ENCODE data around the gene SYCP3. TPM values are rescaled to one million over a fixed set of nuclear protein-coding genes. Genes with fewer than 3 reads are reported as not detected.
"Not testable (repeated sequence)": the region's sequence is repeated elsewhere in the genome, so short reads cannot be mapped to it uniquely, and the experiment has no call there.

The SYCP3 gene
- total RNA-seq, 1 donor from 2014 or later = not detected

- Mint-ChIP-seq H3K36me3 (ENCODE audit: insufficient read depth) (peaks cover 12% of the 10 kb centered on the region), H3K4me3 (ENCODE audit: low read depth) (no peak overlapping the region), H3K27ac (no peak overlapping the region), H3K9me3 (ENCODE audit: low read depth) (no peaks in the 10 kb centered on the region), H3K27me3 (no peaks in the 10 kb centered on the region), H3K4me1 (ENCODE audit: low read depth) (peaks cover 4% of the 10 kb centered on the region)
- DNase-seq (ENCODE audit: low spot score, unreplicated experiment) = no peak
- TF ChIP-seq, protein P1, sequence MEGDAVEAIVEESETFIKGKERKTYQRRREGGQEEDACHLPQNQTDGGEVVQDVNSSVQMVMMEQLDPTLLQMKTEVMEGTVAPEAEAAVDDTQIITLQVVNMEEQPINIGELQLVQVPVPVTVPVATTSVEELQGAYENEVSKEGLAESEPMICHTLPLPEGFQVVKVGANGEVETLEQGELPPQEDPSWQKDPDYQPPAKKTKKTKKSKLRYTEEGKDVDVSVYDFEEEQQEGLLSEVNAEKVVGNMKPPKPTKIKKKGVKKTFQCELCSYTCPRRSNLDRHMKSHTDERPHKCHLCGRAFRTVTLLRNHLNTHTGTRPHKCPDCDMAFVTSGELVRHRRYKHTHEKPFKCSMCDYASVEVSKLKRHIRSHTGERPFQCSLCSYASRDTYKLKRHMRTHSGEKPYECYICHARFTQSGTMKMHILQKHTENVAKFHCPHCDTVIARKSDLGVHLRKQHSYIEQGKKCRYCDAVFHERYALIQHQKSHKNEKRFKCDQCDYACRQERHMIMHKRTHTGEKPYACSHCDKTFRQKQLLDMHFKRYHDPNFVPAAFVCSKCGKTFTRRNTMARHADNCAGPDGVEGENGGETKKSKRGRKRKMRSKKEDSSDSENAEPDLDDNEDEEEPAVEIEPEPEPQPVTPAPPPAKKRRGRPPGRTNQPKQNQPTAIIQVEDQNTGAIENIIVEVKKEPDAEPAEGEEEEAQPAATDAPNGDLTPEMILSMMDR (IDR thresholded peaks at IDR 0.05; ENCODE audit: unreplicated experiment) = no peak
Observed at GRCh38 chr12:101743724-101744472, 4.6 kb upstream of the SYCP3 start.

GRCh38 chr12:101743242-101743641 lies 4.0 kb upstream of the SYCP3 start:
- Mint-ChIP-seq H3K4me1 (ENCODE audit: low read depth) (peaks cover 4% of the 10 kb centered on the region), H3K9me3 (ENCODE audit: low read depth) (no peaks in the 10 kb centered on the region), H3K4me3 (ENCODE audit: low read depth) (no peak overlapping the region), H3K36me3 (ENCODE audit: insufficient read depth) (peaks cover 16% of the 10 kb centered on the region), H3K27me3 (no peaks in the 10 kb centered on the region), H3K27ac (peak overlapping the region; percentile 25)
- no peak for DNase-seq (ENCODE audit: low spot score, unreplicated experiment)
- TF ChIP-seq, protein P1 (IDR thresholded peaks at IDR 0.05; ENCODE audit: unreplicated experiment) = no peak

DNA sequence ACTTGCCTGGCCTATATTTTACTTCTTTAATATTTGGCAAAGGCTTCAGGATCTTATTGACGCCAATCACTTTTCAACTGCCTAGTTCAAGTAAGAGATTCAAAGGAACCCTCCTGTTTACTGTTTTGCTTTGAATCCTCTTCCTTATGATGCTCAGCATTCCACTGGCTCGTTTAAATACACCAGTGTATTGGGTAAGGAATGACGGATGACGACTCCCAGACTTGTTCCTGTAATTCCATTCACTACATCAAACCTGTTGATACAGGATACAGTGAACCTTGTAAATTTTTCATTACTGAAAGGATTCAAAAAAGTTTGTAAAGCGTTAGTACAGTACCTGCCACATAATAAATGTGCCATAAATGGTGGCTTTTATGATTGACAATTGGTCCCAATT lies 1.7 kb upstream of the SYCP3 start:
- Mint-ChIP-seq H3K27ac (no peak overlapping the region), H3K36me3 (ENCODE audit: insufficient read depth) (peaks cover 19% of the 10 kb centered on the region), H3K27me3 (no peaks in the 10 kb centered on the region), H3K9me3 (ENCODE audit: low read depth) (no peaks in the 10 kb centered on the region), H3K4me3 (ENCODE audit: low read depth) (no peak overlapping the region), H3K4me1 (ENCODE audit: low read depth) (no peaks in the 10 kb centered on the region)
- no peak for DNase-seq (ENCODE audit: low spot score, unreplicated experiment)
- TF ChIP-seq, protein P1 (IDR thresholded peaks at IDR 0.05; ENCODE audit: unreplicated experiment) = no peak

- peaks cover 18% of the 10 kb centered on the region for H3K36me3 Mint-ChIP-seq (ENCODE audit: insufficient read depth)
Observed at GRCh38 chr12:101740566-101740965, 1.3 kb upstream of the SYCP3 start.

GRCh38 chr12:101737476-101737875 lies 1.8 kb downstream of the SYCP3 start:
- peaks cover 12% of the 10 kb centered on the region for H3K36me3 Mint-ChIP-seq (ENCODE audit: insufficient read depth)
- H3K27ac Mint-ChIP-seq = no peak overlapping the region
- no peaks in the 10 kb centered on the region for H3K4me1 Mint-ChIP-seq (ENCODE audit: low read depth)
- no peak for DNase-seq (ENCODE audit: low spot score, unreplicated experiment)
- TF ChIP-seq, protein P1 (IDR thresholded peaks at IDR 0.05; ENCODE audit: unreplicated experiment) = no peak
- no peaks in the 10 kb centered on the region for H3K27me3 Mint-ChIP-seq
- H3K9me3 Mint-ChIP-seq (ENCODE audit: low read depth) = no peaks in the 10 kb centered on the region
- H3K4me3 Mint-ChIP-seq (ENCODE audit: low read depth) = no peak overlapping the region

More at GRCh38 chr12:101740566-101740965, 1.3 kb upstream of the SYCP3 start:
- TF ChIP-seq, protein P1 (IDR thresholded peaks at IDR 0.05; ENCODE audit: unreplicated experiment) = no peak
- H3K9me3 Mint-ChIP-seq (ENCODE audit: low read depth) = no peaks in the 10 kb centered on the region
- no peak overlapping the region for H3K4me3 Mint-ChIP-seq (ENCODE audit: low read depth)
- DNase-seq (ENCODE audit: low spot score, unreplicated experiment) = no peak
- H3K4me1 Mint-ChIP-seq (ENCODE audit: low read depth) = no peaks in the 10 kb centered on the region
- no peaks in the 10 kb centered on the region for H3K27me3 Mint-ChIP-seq
- H3K27ac Mint-ChIP-seq = no peak overlapping the region

- peaks cover 13% of the 10 kb centered on the region for H3K36me3 Mint-ChIP-seq (ENCODE audit: insufficient read depth)
- DNase-seq (ENCODE audit: low spot score, unreplicated experiment); H3K27me3 Mint-ChIP-seq; H3K9me3 Mint-ChIP-seq (ENCODE audit: low read depth); H3K27ac Mint-ChIP-seq; H3K4me1 Mint-ChIP-seq (ENCODE audit: low read depth); H3K4me3 Mint-ChIP-seq (ENCODE audit: low read depth): not testable (repeated sequence)
Observed at GRCh38 chr12:101734482-101734881, 4.8 kb downstream of the SYCP3 start.
